DND-41 (cell line): ENCODE results near the gene MGAT5B.

Experiments used
- ATAC-seq: fragments of 200-7000 bp; cut with Tn5 transposase; 3 replicates; pipeline ENCODE4 v1.9.1; 2021; ENCODE audit warnings: low read depth; ENCODE audit not compliant: insufficient read depth
- DNase-seq: peaks from one replicate; pipeline ENCODE4 v3.0.0-alpha.2; 2020
- H2AFZ ChIP-seq: 2 replicates; pipeline ENCODE4 v1.6.0; 2012; ENCODE audit warnings: low read depth, low read length
- H3K27ac ChIP-seq: 2 replicates; pipeline ENCODE4 v1.5.1; 2012; ENCODE audit warnings: low read length, inconsistent platforms
- H3K27me3 ChIP-seq: fragments of 200-600 bp; sonication (generic); 2 replicates; pipeline ENCODE4 v1.6.0; 2012; ENCODE audit warnings: low read length, mild to moderate bottlenecking, inconsistent platforms; ENCODE audit not compliant: insufficient read depth, poor library complexity
- H3K36me3 ChIP-seq: 2 replicates; pipeline ENCODE4 v1.5.1; 2012; ENCODE audit warnings: low read length, inconsistent platforms; ENCODE audit not compliant: insufficient read depth
- H3K4me1 ChIP-seq: 2 replicates; pipeline ENCODE4 v1.5.1; 2012; ENCODE audit warnings: mild to moderate bottlenecking, low read length; ENCODE audit not compliant: insufficient read depth
- H3K4me2 ChIP-seq: 2 replicates; pipeline ENCODE4 v1.6.0; 2012; ENCODE audit warnings: mild to moderate bottlenecking, moderate library complexity, low read length, inconsistent platforms; ENCODE audit not compliant: insufficient read depth
- H3K4me3 ChIP-seq, 2 experiments: fragments of 200-600 bp in 1 of 2; shearing (Covaris generic) in 1 of 2; 2 replicates each; pipeline ENCODE4 v1.5.1; 2012 to 2016; ENCODE audit warnings: inconsistent platforms in 2 of 2, low read length in 2 of 2, mild to moderate bottlenecking in 2 of 2, low read depth in 1 of 2, moderate library complexity in 1 of 2
- H3K79me2 ChIP-seq: 2 replicates; pipeline ENCODE4 v1.6.0; 2012; ENCODE audit warnings: low read length, inconsistent platforms; ENCODE audit not compliant: insufficient read depth
- H3K9ac ChIP-seq: 2 replicates; pipeline ENCODE4 v1.6.0; 2012; ENCODE audit warnings: low read depth, mild to moderate bottlenecking, inconsistent platforms, low read length, moderate library complexity
- H3K9me3 ChIP-seq: 2 replicates; pipeline ENCODE4 v1.5.1; 2012; ENCODE audit warnings: low read length, moderate library complexity, mild to moderate bottlenecking, inconsistent platforms; ENCODE audit not compliant: insufficient read depth, severe bottlenecking
- H4K20me1 ChIP-seq: 2 replicates; pipeline ENCODE4 v1.6.0; 2012; ENCODE audit warnings: low read length; ENCODE audit not compliant: insufficient read depth
- EZH2 ChIP-seq: IDR thresholded peaks from 3 replicates; pipeline ENCODE4 v1.6.1; 2012; ENCODE audit warnings: borderline replicate concordance, low read depth, mild to moderate bottlenecking, moderate library complexity, low read length, inconsistent platforms; ENCODE audit not compliant: severe bottlenecking
- TF ChIP-seq, protein P1 (sequence below): IDR thresholded peaks from 2 replicates; pipeline ENCODE4 v1.5.1; 2012; ENCODE audit warnings: borderline replicate concordance, low read length, moderate library complexity, mild to moderate bottlenecking; ENCODE audit not compliant: poor library complexity, severe bottlenecking; ENCODE audit errors: extremely low read depth

MGAT5B gene

GRCh38 chr17:76843703-76844484 is 24.3 kb upstream of the MGAT5B start:
- TF ChIP-seq, protein P1, sequence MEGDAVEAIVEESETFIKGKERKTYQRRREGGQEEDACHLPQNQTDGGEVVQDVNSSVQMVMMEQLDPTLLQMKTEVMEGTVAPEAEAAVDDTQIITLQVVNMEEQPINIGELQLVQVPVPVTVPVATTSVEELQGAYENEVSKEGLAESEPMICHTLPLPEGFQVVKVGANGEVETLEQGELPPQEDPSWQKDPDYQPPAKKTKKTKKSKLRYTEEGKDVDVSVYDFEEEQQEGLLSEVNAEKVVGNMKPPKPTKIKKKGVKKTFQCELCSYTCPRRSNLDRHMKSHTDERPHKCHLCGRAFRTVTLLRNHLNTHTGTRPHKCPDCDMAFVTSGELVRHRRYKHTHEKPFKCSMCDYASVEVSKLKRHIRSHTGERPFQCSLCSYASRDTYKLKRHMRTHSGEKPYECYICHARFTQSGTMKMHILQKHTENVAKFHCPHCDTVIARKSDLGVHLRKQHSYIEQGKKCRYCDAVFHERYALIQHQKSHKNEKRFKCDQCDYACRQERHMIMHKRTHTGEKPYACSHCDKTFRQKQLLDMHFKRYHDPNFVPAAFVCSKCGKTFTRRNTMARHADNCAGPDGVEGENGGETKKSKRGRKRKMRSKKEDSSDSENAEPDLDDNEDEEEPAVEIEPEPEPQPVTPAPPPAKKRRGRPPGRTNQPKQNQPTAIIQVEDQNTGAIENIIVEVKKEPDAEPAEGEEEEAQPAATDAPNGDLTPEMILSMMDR, result peak; percentile 13
- TF ChIP-seq EZH2, result no peak
- Histone ChIP-seq H3K27ac (no peak overlapping the region), H2AFZ (no peak overlapping the region), H3K4me2 (no peak overlapping the region), H3K27me3 (peaks cover 7% of the 10 kb centered on the region), H3K79me2 (no peaks in the 10 kb centered on the region), H3K9ac (no peak overlapping the region), H3K4me3 (no peak overlapping the region), H3K4me1 (peaks cover 9% of the 10 kb centered on the region), H3K36me3 (no peaks in the 10 kb centered on the region), H4K20me1 (no peaks in the 10 kb centered on the region; the same call in 1 of the 2 replicates), H3K9me3 (no peaks in the 10 kb centered on the region)
- DNase-seq (no peak), ATAC-seq (no peak)

DNA sequence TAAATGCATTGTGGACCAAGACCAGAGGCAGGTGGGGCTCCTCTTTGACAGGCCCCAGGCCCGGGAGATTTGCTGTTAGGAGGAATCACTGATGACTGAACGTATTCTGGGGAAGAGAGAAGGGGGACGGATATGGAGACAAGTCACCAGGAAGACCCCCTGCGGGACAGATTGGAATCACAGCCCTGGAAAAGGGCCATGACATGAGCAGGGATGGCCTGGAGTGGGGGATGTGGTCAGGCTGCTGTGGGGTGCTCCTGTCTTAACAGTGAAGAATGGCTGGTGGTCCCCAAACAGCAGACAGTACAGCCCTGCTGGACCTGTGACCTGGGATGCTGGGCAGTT is 23.7 kb upstream of the MGAT5B start:
- H3K27ac ChIP-seq, result no peak overlapping the region
- H3K9me3 ChIP-seq, result no peaks in the 10 kb centered on the region
- DNase-seq (no peak), ATAC-seq (no peak)
- no peak overlapping the region for H3K4me2 ChIP-seq
- peaks cover 7% of the 10 kb centered on the region for H3K4me1 ChIP-seq
- TF ChIP-seq, protein P1, result no peak
- TF ChIP-seq EZH2, result no peak
- H3K79me2 ChIP-seq, result no peaks in the 10 kb centered on the region
- no peak overlapping the region for H3K9ac ChIP-seq
- H3K4me3 ChIP-seq, result no peak overlapping the region
- H2AFZ ChIP-seq, result no peak overlapping the region
- no peaks in the 10 kb centered on the region; the same call in 1 of the 2 replicates for H4K20me1 ChIP-seq
- peaks cover 7% of the 10 kb centered on the region for H3K27me3 ChIP-seq
- H3K36me3 ChIP-seq, result no peaks in the 10 kb centered on the region

DNA sequence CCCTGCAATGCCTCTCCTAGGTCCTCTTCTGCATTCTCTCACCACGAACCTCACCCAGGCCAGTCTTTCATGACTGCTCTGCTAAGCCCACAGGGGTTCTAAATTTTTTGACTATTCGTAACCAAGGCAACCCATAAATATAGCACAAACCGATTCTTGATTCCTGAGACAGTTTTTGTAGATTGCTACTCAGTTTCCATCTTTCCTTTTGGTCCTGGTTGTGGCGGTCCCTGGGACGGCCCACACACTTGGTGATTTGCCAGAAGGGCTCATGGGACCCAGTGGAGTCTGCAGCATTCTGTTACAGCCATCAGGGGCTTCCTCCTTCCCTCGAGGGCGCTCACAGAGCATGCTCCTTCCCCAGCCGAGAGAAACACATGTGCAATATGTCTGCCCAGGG is 23.4 kb upstream of the MGAT5B start:
- Histone ChIP-seq H3K79me2 (no peaks in the 10 kb centered on the region), H2AFZ (no peak overlapping the region), H3K27ac (no peak overlapping the region), H3K9me3 (no peaks in the 10 kb centered on the region), H3K4me1 (peaks cover 4% of the 10 kb centered on the region; the same call in 1 of the 2 replicates), H3K4me2 (no peak overlapping the region), H3K9ac (no peak overlapping the region), H3K27me3 (peaks cover 6% of the 10 kb centered on the region), H3K36me3 (no peaks in the 10 kb centered on the region), H4K20me1 (no peaks in the 10 kb centered on the region; the same call in 1 of the 2 replicates), H3K4me3 (no peak overlapping the region)
- DNase-seq (no peak), ATAC-seq (no peak)
- no peak for TF ChIP-seq EZH2
- TF ChIP-seq, protein P1, result no peak
